NCI-H2227 (cell line): ENCODE results near the gene NAT14.
"Not testable (repeated sequence)": the region's sequence is repeated elsewhere in the genome, so short reads cannot be mapped to it uniquely, and the experiment has no call there.

Source experiments
- DNase-seq: peaks from one replicate; lab custom pipeline; 2025; ENCODE audit not compliant: unreplicated experiment; lab: John Stamatoyannopoulos, UW

NAT14 gene

GRCh38 chr19:55486043-55486970 is 1.3 kb downstream of the NAT14 start:
- DNase-seq: peak; percentile 72

DNA sequence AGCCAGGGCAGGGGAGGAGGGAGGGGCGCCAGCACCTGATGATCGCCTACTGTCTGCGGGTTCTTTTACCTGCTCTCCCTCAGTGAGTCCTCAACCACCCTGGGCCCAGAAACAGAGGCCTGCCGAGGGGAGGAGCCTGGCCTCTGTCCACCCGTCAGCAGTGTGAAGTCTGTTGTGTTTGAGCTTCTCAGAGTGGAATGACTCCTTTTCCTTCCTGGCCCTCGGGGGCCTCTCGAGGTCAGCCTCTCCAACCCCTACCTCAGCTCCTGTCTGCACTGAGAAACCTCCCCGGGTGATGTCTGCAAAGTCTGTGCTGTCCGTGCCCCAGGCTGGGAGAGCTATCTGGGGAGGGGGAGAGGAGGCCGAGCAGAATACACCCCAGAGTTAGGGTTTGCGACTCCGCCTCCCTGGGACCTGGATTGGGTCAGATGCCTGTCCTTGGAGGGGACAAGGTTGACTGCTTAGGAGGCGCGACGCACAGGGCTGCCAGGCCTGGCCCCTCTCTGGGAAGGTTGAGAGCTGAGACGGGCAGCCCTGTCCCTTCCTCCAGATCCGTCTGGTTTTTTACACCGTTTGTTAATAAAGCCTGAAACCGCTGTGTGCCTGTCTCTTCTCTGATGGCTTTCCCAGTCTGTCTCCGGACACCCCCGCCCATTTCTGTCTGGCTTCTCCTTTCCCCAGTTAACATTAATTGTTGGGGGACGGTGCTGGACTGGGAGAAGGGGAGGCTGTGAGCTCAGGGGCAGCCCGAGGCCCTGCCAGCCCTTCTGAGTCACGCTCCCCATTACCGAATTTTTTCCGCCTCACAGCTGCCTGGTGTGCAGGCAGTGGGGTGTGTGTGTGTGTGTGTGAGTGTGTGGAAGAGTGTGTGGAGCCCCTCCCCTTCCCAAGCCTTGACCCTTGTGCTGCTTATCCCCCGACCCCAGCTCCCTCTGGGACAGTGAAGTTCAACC is 2.3 kb downstream of the NAT14 start:
- DNase-seq: peak; percentile 94

DNA sequence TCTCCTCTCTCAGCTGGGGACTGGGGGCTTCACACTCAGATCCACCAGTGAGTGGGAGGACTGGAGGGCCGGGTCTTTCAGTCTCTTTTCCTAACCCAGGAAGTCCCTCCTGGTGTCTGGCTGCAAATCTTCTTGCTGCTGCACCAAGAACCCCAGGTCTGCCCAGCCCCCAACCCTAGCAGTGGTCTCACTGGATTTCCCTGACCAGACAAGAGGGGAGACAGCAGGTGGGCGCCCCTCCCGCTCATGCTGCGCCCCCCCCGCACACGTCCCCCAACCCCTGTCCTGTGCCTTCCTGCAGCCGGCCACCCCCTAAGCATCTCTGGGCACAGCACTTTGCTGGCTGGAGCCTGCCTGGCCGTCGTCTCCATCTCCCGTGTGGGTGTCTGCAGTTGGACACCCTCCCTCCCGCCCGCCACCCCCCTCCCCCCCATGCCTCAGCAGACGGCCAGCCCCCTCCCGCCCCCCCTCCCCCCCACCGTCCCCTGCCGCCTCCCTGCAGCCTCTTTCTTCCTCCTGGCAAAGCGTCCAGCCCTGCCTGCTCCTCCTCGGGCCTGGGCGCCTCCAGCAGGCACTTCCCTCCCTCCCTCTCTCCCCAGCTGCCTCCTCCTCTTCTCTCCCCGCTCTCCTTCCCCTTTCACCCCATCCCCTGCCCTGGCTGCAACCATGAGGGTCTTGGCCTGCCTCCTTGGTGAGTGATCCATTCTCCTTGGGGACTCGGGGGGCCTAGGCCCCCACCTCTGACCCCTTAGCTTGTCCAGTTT is 3.1 kb downstream of the NAT14 start, which contains the start of gene SSC5D:
TSS of gene SSC5D (plus strand) at position 513 of the 764 bp plus-strand sequence. CDS start at position 667, 154 bp downstream.
- peak; percentile 81 for DNase-seq

DNA sequence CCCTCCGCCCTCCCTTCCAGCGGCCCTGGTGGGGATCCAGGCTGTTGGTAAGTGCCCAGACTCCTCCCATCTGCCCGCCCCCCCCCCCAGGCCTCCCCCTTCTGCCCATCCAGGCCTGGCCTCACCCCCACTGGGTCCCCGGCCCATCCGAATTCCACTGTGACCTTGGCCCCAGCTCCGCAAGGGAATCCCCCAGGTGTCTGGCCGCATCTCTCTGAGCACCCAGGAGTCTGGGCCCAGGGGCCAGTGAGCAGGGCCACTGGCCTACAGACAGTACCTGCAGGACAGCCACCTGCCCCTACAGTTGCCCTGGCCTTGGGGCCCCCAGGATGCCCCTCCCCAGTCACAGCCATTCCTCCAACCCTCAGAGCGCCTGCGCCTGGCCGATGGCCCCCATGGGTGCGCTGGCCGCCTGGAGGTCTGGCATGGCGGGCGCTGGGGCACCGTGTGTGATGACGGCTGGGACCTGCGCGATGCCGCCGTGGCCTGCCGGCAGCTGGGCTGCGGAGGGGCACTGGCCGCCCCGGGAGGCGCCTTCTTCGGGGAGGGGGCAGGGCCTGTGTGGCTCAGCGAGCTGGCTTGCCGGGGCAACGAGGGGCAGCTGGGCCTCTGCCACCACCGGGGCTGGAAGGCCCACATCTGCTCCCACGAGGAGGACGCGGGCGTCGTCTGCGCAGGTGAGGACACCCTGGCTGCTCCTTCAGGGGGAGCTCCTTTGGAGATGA is 4.2 kb downstream of the NAT14 start:
- no peak for DNase-seq

- DNase-seq: no peak
Observed at GRCh38 chr19:55489711-55490477, 4.9 kb downstream of the NAT14 start.

GRCh38 chr19:55490478-55491432 is 5.8 kb downstream of the NAT14 start:
- peak; percentile 53 for DNase-seq

DNA sequence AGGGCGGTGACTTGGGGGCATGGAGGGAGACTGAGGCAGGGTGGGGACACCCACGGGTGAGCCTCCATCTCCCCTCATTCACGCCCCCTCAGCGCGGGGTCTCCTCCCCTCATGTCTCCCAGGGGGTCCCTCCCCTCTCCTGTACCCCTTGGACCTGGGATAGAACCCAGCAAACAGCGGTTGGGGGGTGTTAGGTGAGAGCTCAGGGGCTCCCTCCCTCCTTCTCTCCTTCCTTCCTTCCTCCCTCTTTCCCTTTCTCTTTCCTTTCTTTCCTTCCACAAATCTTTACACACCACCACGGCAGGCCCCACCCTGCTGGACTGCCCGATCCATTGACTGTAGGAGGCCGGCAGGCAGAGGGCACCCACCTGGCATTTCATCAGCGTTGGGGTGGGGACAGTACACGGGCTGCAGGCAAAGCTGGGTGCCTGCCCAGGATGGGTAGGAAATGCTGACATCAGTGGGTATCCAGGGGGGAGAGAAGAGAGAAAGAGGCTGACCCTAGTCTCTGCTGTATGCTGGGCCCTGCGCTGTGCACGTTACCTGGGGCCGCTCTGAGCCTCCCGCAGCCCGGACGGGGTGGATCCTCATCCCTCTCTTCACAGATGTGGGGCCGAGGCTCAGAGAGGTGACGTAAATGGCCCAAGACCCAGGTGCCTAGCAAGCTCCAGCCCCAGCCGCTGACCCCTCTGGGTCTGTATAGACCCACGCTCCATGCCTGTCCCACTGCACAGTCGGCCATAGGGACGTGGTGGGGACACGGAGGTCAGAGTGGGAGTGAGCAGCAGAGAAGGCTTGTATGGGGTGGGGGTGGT is 6.8 kb downstream of the NAT14 start:
- no peak for DNase-seq

GRCh38 chr19:55492362-55492944 is 7.5 kb downstream of the NAT14 start:
- no peak for DNase-seq

DNA sequence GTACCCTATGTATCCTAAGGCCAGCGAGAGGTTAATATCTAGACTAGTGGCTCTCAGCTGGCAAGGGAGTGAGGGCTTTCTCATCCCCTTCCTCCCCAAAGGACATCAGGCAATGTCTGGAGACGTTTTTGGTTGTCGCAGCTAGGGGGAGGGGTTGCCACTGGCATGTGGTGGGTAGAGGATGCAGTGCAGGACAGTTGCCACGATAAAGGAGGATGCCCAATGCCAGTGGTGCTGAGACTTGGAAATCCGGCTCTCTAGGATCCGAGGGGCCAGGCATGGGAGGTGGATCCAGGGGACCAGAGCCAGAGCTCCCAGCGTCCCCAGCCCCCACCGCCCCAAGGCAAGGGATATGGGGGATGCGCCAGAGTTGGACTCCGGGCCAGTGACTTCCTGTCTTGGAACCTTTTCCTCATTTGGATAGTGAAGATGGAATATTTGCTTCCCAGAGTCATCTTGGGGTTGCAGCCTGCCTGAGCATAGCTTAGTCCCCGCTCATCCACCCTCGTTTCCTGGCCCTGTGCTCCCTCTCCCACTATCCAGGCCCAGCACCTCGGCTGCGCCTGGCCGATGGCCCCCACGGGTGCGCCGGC is 8.2 kb downstream of the NAT14 start:
- no peak for DNase-seq

- DNase-seq: no peak
Observed at GRCh38 chr19:55493645-55494171, 8.7 kb downstream of the NAT14 start.

- DNase-seq: no peak
Observed at GRCh38 chr19:55494172-55494761, 9.3 kb downstream of the NAT14 start.

DNA sequence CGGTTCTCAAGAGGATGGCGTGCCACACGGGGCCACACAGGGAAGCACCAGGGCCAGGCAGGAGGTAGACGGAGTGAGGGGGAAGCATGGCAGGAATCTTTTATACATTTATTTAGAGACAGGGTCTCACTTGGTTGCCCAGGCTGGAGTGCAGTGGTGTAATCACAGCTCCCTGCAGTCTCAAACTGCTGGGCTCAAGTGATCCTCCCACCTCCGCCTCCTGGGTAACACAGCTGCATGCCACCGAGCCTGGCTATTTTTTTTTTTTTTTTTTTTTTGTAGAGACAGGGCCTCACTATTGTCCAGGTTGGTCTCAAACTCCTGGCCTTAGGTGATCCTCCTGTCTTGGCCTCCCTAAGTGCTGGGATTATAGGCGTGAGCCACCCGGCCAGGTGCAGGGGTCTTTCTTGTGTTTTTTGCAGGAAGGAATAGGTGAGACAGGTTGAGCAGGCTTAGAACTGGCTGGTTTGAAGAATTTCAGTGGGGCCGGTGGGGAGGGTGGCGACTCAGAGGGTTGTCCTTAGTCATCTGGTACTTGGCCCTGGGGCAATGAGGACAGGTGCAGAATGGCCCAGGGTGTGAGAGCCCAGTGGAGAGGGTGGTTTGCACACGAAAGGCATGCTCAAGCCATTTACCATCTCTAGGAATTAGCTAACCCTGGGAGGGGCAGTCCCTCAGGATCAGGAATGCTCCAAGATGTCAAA is 10.8 kb downstream of the NAT14 start:
- peak; percentile 48 for DNase-seq

DNA sequence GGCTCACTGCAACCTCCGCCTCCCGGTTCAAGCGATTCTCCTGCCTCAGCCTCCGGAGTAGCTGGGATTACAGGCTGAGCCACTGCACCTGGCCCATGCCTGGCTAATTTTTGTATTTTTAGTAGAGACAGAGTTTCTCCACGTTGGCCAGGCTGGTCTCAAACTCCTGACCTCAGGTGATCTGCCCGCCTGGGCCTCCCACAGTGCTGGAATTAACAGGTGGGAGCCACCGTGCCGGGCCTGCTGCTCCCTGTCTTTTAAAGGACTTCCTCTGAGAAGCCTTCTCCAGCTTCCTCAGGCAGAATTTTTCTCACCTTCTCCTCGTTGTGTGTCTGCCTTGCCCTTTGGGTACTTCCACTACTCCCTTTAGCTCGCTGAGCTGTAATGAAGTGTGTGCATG is 11.8 kb downstream of the NAT14 start:
- not testable (repeated sequence) for DNase-seq

DNA sequence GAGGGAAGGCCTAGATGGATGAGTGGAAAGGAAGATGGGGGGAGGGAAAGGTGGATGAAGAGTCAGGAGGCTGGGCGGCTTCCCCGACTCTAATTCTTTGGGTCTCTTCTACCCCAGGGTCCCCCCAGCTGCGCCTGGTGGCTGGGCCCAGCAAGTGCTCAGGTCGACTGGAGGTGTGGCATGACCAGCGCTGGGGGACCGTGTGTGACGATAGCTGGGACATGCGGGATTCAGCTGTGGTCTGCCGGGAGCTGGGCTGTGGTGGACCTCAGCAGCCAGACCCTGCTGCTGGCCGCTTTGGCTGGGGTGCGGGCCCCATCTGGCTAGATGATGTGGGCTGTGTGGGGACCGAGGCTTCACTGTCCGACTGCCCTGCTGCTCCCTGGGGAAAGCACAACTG is 12.8 kb downstream of the NAT14 start:
- no peak for DNase-seq

DNA sequence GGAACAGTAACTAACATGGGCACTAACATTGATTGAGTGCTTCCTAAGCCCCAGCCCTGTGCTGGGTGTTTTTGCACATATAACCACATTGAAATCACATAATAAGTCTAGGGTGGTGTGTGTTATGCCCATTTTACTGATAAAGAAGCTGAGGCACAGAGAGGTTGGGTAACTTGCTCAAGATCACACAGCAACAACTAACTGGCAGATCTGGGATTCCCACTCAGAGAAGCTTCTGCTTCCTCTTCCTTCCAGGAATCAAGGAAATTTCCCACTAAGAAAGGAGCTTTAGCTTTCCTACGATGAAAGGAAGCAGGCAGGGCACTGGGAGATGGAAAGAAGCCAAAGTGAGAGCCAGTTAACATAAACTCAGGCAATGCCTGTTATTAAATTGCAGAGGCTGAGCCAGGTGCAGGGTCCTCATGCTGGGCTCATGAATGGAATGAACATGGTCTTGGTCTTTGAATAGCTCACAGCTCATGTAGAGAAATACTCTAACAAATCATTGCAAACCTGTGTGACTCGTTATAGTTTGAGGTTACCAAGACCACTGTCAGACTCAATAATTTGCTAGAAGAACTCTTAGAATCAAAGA is 13.4 kb downstream of the NAT14 start:
- peak; percentile 90 for DNase-seq
